Stimulated activated CD4-positive, alpha-beta T cell treated with anti-CD3 and anti-CD28 coated beads, TNF-alpha, amount 100 ng/mL, for 48 hours (primary cell): ENCODE results near the gene AMELY.
"Not testable (repeated sequence)": the region's sequence is repeated elsewhere in the genome, so short reads cannot be mapped to it uniquely, and the experiment has no call there.

Experiments used
- DNase-seq, 3 donors: peaks; one replicate each; pipeline ENCODE4 v3.0.0-alpha.2; 2020; ENCODE audit warnings: low read depth in 3 of 3

Gene AMELY, protein sequence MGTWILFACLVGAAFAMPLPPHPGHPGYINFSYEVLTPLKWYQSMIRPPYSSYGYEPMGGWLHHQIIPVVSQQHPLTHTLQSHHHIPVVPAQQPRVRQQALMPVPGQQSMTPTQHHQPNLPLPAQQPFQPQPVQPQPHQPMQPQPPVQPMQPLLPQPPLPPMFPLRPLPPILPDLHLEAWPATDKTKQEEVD

DNA sequence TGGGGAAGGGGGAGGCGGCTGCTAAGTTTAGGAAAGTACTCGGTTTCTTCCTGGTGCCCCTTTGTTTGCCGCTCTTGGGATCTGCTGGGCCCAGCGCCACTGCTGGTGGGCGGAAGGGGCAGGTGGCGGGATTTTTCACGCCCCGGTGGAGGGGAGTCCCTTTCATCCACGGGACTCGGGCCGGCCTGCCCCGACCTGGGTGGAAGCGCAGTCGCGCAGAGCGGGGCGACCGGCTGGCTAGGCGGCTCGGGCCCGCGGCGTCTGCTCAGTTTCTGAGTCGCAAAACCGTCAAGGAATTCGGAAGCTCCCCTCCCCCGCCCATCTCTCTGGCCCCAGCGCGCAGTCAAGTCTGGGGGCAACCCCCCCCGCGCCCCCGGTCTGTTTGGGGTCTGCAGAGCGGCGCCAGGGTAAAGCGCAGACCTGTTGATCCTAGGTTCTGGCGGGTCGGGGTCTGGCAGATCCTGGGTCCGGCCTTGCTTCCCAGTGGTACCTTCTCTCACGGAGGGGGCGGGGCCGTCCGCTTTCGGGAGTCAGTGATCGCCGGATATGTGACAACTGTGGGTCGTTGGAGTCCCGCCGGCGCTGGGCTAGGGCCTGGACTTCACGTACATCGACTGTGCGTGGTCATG lies at the start of gene AMELY:
TSS of gene AMELY (minus strand) at position 500 of the 629 bp plus-strand sequence. CDS start 39,144 bp downstream, outside the sequence.
- no peak for DNase-seq

GRCh38 chrY:6949947-6950346 lies 38.4 kb upstream of the AMELY start:
- no peak for DNase-seq

- DNase-seq = no peak
These were observed 36.8 kb upstream of the AMELY start for GRCh38 chrY:6948378-6948777.

- no peak for DNase-seq
These were observed 36.1 kb upstream of the AMELY start for GRCh38 chrY:6947695-6948094.

GRCh38 chrY:6935497-6935896 lies 23.9 kb upstream of the AMELY start:
- no peak for DNase-seq

GRCh38 chrY:6931779-6932396 lies 20.3 kb upstream of the AMELY start:
- no peak for DNase-seq

- no peak for DNase-seq
These were observed 17.7 kb upstream of the AMELY start for GRCh38 chrY:6929237-6929636.

DNA sequence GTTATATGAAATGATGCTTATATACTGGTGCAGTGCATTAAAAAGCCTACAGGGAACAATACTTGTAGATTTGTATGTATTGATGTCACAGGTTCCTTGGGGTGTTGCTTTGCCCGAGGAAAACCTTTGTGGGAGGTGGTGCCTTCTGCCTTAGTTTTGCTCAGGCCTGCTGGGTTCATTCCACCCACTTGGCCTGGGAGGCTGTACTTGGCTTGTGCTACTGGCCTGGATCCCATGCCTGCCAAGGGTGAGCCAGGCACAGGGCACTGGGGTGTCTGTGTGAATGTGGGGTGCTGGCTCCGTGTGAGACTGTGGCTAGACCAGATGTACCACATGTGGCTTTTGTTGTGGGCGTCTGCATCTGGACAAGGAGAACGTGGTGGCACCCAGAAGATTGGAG lies 16.7 kb upstream of the AMELY start:
- no peak for DNase-seq

DNA sequence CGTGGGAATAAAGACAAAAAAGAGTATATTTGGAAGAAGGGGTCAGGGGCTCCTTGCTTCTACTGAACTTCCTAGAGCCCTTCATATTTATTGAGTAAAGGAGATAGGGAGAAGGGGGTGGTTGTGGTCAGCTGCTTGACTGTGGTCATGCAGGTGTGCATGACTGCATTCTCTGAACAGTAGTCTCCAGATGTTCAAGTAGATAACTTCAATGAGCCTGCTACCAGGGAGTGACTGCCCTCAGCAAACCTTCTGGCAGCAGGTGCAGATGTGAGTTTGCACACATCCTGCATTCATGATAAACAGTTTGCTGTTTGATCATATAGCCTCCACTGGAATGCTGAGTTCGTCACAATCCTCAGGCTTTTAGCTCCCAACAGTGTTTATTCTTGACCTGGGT lies 9.5 kb upstream of the AMELY start:
- no peak for DNase-seq

DNA sequence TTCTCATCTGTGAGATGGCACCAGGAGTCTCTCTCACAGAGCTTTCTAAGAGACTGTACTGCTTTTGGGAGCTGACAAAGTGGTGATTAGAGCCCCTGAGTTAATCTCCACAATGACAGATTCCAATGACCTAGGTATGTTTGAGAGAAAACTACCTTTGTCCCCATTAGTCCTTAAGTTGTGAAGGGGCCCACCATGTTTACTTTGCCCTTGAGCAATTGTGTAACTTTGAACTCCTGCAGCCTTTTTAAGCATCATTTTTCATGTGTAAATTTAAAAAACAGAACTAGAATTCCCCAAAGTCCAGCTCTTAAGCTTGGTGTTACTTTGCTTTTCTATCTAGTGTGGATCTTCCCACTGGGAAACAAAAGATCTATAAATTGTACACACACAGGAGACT lies 1.8 kb upstream of the AMELY start:
- DNase-seq = no peak

- DNase-seq = no peak
These were observed 940 bp downstream of the AMELY start, which contains the start of gene TBL1Y for GRCh38 chrY:6910372-6911252. TSS of gene TBL1Y (plus strand) at chrY:6910697. CDS start at chrY:7025085, 114,388 bp downstream.

- DNase-seq = no peak
These were observed 1.7 kb downstream of the AMELY start for GRCh38 chrY:6909856-6910255.

GRCh38 chrY:6909118-6909521 lies 2.4 kb downstream of the AMELY start:
- DNase-seq = no peak

GRCh38 chrY:6908021-6908420 lies 3.5 kb downstream of the AMELY start:
- DNase-seq = not testable (repeated sequence)

DNA sequence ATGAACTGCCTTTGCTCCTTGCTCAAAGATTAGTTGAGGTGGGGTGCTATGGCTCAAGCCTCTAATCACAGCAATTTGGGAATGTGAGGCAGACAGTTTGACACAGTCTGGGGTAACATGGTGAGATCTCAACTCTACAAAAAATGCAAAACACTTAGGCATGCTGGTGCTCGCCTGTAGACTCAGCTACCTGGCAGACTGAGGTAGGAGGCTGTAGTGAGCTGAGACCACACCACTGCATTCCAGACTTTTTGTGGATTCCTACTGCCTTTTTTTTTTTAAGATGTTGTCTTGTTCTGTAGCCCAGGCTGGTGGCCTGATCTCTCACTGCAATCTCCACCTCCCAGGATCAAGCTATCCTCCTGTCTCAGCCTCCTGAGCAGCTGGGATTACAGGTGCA lies 4.0 kb downstream of the AMELY start:
- DNase-seq = no peak

DNA sequence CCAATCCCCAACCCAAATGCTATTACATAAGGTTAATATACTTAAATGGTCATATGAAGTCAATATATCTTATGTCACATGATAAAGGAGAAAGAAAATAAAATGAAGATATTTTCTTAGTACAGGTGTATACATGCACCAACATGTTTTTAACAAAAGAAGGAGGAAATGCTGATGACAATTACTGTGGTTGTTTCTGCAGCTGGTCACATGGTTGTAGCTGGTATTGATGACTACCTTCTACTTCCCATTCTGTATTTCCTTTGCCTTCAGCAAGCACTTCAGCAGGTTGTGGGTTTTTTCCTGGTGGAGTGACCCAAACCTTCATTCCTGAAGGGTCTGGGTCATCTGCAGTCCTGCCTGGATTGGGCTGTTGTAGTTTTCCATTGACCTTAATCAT lies 9.4 kb downstream of the AMELY start:
- not testable (repeated sequence) for DNase-seq

DNA sequence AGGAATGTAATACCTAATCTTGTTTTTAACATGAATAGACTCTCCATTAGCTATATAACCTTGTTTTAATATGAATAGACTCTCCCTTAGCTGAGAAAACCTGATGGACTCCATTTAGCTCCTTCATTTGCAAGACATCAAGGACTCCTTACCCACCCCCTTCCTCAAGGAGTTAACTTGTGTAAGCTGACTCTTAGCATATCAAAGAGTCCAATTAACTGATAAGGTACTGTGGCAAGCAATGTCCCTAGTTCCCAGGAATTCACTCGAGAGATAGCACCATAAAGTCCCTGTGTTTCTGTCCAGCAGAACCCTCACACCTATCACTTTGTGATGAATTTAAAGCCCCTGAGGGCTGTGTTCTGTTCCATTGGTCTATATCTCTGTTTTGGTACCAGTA lies 16.3 kb downstream of the AMELY start:
- DNase-seq = no peak

GRCh38 chrY:6894496-6894895 lies 17.1 kb downstream of the AMELY start:
- DNase-seq = no peak

DNA sequence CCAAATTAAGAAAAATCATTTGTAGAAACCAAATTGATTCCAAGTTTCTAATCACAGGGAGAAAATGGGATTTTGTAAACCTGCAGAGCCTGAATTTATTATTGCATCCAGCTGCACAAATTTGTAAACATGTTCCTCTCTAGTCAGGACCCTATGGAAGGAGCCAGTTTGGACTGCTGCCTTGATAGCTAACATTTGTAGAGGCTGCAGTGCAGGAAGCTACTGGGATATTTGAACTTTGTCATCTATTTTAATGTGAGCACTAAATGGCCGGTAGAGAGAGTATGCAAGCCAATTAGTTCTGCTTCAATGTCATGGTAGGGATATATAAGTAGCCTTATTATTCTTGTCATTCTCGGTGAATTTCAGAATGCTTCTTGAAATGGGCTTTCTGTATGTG lies 62.2 kb downstream of the AMELY start:
- no peak for DNase-seq

- not testable (repeated sequence) for DNase-seq
These were observed 68.9 kb downstream of the AMELY start for GRCh38 chrY:6842650-6843049.
